NCI-H2107 treated with DMSO at 0.1 percent for 48 hours (cell line): ENCODE data around the gene RNASE13.

ENCODE experiments used
- DNase-seq: peaks from one replicate; lab custom pipeline; 2025; ENCODE audit not compliant: unreplicated experiment; lab: John Stamatoyannopoulos, UW

RNASE13 gene

GRCh38 chr14:21066882-21067502 is 32.4 kb upstream of the RNASE13 start:
- DNase-seq, result peak; percentile 81

DNA sequence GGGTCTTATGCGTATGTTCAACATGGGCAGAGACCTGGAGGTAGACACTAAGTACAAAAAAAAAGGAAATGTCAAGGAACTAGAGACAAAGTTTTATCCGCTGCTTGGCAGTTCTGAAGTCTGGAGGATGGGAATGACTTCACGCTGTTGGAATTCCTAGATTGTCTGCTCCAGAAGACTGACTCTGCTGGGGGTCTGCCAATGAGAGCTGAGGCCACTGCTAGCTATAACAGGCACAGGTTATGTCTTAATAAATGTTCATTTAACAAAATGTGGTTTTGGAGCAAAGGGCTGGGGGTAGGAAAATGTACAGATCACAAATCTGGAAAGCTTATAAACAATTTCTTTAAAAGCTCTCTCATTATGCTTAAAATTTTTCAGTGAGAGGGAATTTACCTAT is 28.9 kb upstream of the RNASE13 start:
- no peak for DNase-seq

- DNase-seq, result no peak
Measured at GRCh38 chr14:21061347-21061668, 26.7 kb upstream of the RNASE13 start.

GRCh38 chr14:21060614-21061346 is 26.2 kb upstream of the RNASE13 start:
- DNase-seq, result no peak

DNA sequence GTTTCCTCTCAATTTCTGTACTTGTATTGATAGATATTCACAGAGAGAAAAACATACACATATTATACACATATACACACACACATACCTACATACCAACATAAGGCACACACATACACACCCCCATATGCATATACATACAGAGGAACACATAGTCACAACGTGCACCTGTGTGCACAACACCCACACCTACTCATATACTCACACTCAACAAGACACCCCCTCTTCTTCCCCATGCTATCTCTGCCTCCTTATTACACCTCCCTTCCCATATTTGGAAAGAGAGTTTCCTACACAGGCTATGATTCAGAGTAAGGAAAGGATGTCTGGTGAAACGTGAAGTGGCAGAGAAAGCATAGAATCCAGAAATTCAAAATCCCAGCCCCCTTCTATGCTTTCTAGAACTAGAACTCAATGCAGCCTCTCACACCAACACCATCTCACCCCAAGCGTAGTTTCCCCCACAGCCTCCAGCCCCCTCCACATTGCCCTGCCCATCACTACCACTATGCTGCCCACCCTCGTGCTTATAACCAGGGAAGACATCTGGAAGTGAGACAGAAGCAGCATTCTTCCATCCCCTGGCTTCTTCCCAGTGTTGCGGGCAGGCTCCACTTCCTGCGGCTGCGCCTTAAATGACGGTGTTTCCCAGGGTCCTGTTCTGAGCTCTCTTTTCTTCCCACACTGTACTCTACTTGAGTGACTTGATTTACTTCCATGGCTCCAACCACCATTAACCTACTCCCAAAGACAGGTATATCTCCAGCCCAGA is 25.4 kb upstream of the RNASE13 start:
- DNase-seq, result no peak

- DNase-seq, result no peak
Measured at GRCh38 chr14:21058903-21059302, 24.3 kb upstream of the RNASE13 start.

DNA sequence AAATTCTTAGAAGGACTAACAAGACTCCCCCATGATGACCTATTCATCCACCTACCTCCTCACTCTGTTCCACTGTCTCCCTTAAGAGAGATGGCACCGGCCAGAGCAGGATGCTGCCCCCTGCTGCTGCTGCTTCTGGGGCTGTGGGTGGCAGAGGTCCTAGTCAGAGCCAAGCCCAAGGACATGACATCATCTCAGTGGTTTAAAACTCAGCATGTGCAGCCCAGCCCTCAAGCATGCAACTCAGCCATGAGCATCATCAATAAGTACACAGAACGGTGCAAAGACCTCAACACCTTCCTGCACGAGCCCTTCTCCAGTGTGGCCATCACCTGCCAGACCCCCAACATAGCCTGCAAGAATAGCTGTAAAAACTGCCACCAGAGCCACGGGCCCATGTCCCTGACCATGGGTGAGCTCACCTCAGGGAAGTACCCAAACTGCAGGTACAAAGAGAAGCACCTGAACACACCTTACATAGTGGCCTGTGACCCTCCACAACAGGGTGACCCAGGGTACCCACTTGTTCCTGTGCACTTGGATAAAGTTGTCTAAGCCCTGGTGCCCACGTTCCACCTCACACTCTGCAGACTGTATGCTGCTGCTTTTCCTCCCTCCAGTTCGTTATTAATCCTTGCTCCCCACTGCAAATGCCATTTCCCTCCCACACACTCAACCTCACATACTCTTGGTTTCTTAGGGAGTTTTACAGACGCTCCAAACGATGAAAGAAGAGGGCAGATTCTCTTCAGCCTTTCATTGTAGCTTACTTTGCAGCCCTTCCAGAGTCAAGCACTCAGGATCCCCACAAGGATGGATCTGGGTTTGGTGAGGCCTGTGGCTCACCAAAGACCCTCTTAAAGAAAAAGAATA is 23.4 kb upstream of the RNASE13 start, which contains the start of gene RNASE8:
TSS of gene RNASE8 (plus strand) at position 20 of the 873 bp plus-strand sequence. CDS start at position 91, 71 bp downstream.
- no peak for DNase-seq

GRCh38 chr14:21056520-21057163 is 22.0 kb upstream of the RNASE13 start:
- no peak for DNase-seq

GRCh38 chr14:21055432-21056117 is 21.0 kb upstream of the RNASE13 start:
- DNase-seq, result no peak

DNA sequence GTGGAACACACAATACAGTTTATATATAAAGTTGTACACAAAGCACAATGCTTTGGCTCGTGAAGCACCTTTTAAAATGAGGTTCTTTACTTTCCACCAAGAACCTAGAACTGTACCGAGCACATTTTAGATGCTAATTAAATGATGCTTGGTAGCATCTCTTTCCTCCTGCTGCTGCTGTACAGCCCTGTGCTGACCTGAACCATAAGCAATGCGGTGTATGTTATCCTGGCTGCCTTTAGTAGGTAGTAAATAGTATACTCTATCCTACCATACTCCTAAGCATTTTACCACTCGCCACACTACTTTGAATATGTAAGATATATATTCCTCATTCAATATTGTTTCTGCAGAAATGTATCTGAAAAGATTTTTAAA is 20.1 kb upstream of the RNASE13 start:
- DNase-seq, result no peak

GRCh38 chr14:21054123-21054767 is 19.6 kb upstream of the RNASE13 start:
- no peak for DNase-seq

DNA sequence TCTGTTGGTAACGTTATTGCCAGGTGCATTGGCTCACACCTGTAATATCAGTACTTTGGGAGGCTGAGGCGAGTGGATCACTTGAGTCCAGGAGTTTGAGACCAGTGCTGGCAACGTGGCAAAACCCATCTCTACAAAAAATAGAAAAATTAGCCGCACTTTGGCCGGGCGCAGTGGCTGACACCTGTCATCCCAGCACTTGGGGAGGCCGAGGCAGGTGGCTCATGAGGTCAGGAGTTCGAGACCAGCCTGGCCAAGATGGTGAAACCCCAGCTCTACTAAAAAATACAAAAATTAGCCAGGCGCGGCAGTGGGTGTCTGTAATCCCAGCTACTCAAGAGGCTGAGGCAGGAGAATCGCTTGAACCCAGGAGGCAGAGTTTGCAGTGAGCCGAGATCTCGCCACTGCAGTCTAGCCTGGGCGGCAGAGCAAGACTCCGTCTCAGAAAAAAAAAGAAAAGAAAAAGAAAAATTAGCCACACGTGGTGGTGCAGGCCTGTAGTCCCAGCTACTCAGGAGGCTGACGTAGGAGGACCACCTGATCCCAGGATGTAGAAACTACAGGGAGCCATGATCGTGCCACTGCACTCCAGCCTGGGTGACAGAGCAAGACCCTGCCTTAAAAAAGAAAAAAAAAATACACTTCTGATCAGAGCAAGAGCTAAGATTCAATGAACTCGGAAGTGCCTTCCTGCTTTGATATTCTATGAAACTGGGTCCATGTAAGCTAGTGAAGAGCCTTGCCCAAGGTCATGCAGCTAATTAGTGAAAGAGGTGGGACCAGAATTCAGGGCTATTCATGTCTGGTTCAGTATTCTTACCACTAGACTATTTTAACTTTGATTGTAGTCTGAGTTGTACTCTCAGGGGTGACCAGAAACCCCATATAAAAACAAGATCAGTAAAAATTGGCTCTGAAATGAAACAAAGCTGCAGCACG is 18.8 kb upstream of the RNASE13 start:
- no peak for DNase-seq

DNA sequence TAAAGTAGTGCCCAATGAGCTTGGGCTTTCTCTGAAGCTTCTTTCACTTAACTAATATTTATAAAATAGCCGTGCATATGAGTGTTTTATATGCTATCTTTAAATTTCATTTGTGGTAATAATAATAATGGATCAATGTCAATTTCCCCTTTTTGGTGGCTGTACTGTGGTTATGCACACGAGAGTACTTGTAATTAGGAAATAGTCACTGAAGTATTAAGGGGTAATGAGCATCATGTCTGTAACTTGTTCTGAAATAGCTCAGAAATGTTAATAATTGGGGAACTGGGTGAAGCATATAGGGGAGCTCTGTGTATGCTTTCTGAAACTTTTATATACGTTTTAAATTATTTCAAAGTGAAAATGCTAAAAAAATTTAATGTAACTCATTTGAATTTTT is 16.0 kb upstream of the RNASE13 start:
- DNase-seq, result no peak

GRCh38 chr14:21049271-21049673 is 14.7 kb upstream of the RNASE13 start:
- DNase-seq, result no peak

DNA sequence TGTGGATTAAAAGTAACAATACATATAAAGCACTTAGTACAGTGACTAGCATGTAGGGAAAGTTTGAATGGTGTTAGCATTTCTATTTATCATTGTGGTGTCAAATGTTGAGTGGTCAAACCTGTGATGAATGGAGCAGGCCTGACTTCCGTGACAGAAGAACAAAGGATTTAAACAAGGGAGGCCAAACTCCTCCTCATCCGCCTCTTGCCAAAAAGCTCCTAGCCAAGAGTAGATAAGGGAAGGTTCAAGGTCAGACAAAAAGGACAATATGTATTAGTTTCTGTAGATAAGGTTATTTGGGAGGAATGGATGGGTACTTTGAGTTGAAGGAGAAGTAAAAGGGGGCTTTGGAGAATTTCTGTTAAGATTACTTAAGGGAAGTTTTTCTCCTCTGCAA is 14.0 kb upstream of the RNASE13 start:
- DNase-seq, result no peak

GRCh38 chr14:21047378-21047781 is 12.8 kb upstream of the RNASE13 start:
- DNase-seq, result no peak

DNA sequence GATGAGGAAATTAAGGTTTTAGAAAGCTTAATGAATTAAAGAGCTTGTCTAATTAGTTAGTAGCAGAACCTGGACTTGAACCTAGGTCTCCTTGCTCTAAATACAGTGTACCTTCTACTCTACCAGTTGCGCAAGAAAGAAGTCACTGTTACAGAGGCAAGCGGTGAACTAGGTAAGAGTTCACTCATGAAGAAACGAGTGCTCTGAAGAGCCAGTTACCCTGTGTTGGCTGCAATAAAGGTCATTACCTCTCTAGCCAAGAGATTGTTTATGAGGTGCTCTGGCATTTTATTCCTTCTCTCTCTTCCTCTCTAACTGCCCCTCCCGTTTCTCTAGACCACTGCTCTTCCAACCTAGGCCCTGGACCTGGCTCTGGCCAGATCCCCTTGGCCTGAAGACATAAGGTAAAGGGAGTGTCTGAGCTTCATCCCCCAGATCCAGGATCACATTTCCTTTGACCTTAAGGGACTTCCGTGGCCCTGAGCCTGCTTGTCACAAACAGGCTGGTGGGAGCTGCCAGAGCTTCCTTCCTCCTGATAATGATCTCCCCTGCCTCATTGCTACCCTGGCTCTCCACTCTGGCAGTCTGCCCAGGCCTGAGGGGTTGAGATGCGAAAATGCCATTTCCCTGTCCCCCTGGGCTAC is 9.5 kb upstream of the RNASE13 start:
- no peak for DNase-seq

GRCh38 chr14:21043387-21043973 is 8.9 kb upstream of the RNASE13 start:
- DNase-seq, result no peak
